NCI-H748 treated with DMSO at 0.1 percent for 48 hours (cell line): ENCODE measurements around the gene ALS2CL.

Experiments used
- DNase-seq: peaks from one replicate; lab custom pipeline; 2025; lab: John Stamatoyannopoulos, UW

ALS2CL gene

DNA sequence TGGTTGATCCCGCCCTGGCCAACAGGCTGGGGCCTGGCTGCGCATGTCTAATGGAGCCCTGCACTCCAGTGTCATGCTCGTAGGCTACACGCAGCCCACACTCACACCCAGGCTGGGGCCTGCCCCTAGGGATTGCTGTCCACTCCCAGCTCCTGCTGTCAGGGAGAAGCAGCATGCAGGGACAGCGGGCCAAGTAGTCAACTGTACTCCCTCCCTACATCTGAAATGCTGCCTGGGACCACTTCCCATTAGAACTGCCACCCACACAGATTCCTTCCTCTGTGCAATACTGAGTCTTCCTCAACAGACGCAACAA is 16.1 kb downstream of the ALS2CL start:
- DNase-seq = no peak

DNA sequence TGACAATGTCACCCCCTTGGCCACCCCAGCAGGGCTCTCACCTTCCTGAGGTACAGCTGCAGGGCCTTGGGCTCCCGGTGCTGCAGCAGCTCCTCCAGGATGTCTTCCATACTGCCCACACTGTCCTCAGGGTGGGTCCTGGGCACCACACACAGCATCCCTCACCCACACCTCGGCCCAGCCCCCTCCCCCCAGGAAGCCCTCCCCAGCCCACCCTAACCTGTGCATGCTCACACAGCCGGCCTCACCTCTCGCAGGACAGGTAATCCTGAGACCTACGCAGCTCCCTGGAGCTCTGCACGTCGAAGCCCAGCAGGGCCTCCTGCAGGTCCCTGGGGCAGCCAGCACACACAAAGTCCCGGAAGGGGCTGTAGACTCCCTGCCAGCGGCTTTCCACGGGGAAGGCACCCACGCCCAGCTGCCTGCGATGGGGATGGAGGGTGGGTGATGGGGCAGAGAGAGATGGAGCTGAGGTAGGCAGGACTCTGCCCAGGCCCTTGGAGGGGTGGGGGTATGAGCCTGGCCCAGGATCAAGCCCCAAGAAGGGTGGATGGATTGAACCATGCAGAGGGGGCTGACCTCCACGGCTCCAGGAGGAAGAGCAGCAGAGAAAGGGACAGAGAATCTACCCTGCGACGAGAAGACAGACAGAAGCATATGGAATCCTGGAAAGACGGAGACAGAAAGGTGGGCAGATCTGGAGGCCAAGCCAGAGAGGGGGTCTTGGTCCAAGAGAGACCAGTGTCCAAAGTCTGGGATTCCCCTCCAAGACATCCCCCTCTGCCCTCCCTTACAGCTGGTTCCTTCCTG is 16.7 kb downstream of the ALS2CL start:
- no peak for DNase-seq

DNA sequence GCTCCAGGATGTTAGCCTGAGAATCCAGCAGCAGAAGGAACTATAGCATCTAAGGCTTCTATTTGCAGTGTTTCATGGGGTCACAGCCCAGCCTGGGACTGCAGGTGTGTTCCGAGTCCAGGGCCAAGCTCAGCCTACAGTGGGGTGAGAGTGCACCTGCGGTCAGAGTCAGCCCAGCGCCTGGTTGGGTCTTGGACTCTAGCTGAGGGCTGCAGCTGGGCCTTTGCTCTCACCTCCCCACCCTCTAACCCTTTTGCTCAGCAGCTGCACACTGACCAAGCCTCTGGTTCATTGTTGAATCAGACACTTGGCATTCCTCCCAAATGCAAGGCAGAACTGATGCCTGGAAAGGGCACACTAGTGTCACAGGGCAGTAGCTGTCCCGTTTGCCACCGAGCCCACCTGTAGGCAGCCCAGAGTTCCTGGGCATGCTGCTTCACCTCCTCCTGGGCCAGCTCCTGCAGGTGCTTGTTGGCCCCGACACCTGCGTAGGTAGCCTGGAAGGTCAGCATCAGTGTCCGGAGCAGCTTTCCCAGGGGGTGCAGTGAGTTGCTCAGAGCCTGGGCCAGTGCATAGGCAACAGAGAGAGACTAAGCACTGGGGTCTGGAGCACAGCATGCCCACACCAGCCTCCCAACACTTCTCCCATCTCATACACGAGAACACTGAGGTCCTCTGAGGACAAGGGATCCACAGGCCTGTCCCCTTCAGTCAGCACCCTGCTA is 17.5 kb downstream of the ALS2CL start:
- DNase-seq = no peak

DNA sequence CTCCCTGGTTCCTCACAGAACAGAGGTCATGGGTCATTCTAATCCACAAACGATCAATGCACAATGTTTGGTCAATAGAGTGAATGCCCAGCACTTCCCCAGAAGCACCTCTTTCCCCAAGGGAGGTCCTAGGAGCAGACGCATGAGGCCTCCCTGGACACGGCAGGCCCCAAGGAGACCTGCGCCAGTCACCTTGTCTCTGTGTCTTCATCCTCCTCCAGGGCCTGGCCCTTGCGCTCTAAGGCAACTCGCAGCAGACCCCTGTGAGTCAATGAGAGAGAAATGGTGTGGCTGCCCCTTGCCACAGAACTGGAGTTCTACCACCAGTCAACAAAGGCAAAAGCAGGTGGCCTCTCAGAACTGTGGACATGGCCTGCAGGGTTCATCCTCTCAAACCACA is 18.1 kb downstream of the ALS2CL start:
- DNase-seq = no peak

DNA sequence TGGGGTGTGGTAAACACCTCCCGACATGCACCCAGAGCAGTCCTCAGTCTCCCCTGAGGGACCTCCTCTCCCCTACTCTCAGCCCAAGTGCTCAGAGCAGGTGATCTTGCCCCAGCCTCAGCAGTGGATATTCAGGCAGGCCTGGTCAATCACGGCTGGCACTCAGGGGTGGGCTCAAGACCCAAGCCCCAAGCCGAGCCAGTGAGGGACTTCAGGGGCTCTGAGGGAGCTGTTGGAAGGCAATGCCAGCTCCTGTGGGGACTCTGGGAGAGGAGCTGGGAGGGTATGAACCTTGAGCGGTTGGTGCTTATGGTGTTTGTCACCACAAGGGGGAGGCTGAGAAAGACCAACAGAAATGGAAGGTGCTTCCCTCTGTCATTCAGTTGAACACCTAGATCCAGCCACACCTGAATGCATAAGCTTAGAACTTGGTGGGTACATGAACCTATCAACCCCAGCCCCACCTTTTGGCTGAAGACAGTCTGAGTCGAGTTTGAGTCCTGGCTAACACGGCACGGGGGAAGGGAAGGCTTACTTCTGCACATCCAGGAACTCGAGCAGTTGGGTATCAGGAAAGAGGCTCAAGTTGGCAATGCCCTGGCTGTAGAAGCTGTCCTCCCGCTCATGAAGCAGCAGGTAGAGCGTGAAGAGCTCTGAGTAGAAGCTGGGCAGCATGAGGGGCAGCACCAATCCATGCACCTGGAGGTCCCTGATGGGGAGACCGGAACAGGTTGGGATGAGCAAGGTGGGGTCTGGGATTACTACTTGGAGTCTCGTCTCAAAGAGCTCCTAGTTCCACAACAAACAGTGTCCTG is 19.2 kb downstream of the ALS2CL start:
- DNase-seq = no peak

DNA sequence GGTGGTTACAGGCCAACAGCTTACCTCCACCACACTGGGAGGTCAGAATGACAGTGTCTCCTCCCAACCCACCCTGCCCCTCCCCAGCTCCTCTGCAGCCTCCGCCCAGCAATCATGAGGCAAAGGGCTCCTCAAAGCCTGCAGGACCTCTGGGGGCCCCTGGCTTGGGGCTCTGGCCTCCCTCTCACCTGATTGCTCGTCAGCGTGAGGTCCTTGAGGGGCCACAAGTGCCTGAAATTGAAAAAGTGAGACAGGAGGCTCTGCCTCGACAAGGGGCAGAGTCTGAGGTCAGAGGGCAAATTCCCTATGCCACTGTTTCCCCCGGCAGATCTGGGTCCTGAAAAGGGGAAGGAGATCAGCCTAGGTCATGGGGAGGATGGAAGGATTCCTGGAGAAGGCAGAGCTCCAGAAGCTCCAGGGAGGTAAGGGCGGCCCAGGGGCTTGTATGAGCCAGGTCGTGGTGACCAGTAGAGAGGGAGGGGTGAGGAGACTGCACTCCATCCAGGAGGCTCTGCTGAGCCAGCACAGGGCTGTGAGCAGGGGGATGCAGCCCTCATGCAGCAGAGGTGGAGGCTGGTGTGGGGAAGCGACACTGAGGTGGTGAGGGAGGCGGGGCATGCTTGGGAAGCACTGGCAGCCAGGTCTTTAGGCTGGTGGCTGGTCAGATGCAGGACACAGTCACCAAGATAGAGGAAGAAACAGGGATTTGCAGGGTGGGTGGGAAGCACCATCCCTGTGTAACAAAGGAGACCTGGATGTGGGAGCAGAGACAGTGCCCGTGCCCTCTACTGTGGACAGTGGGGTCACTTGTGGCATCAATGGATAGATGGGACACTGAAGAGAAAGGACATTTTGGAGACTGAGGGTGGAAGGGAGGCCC is 20.1 kb downstream of the ALS2CL start:
- DNase-seq = no peak

DNA sequence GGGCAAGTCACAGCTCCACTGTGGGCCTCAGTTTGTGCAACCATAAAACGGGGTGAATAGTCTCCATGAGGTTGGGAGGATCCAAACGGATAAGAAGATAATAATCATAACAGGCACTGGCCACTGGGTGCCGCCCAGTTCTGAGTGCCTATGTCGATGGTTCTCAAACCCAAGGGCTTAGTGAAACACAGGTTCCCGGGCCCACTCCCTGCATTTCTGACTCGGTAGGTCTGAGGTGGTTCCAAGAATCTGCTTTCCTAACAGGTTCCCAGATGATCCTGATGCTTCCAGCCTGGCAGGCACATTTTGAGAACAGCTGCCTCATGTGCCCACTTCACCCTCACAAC is 21.2 kb downstream of the ALS2CL start:
- DNase-seq = no peak

DNA sequence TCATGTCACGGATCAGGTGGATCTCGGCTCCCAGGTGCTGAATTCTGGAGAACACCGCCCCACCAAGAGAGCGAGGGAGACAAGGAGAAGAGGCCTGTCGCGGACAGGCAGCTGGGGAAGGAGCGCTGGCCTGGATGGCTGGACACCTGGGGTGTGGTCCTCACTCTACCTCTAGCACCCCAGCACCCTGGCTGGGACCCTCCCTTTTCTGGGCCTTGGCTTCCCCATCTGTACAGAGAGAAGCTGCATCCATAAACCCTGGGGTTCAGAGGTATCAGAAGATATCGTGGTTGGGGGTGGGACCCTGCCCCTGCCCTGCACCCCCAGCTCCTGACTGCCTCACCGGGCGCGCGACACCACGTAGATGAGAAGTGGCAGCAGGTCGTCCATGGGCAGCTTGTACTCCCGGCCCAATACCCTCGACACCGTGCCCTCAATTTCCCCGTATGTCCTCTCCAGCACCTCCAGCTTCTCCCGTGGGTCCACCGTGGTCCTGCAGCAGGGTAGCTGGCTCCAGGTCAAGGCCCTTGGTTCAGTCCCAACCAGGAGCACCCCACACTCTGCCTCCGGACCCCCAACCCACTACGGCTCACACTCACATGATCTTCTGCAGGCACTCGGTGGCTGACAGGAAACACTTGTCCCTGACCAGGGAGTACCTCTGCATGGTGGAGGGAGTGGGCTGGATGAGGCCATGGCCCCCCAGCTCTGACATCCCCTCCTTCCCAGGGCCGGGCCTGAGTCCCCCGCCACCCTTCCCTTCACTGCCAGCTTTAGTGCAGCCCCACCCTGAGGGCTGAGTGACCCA is 21.7 kb downstream of the ALS2CL start:
- DNase-seq = no peak

DNA sequence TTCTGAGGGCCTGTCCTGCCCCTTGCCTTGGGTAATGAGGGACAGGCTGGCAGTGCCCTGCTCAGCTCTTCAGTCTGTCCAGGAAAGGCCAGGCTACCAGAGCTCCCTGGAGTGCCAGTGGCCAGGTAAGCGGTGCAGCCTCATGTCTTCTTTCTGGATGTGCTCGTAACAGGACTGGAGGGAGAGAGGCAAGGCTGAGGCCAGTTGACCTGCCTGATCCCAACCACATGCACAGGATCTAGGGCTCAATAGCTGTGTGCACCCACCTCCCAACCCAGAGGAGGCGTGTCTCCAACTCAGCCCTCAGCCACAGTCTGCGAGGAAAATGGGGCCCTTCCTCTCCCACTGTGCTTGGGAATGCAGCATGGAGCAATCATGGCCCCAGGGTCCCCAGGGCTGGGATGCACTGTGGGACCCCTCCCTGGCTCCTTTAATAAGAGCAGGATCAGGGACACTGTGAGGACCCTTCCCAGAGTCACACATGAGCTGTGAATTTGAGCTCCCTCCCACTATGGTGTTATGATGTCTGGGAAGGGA is 22.5 kb downstream of the ALS2CL start:
- no peak for DNase-seq

DNA sequence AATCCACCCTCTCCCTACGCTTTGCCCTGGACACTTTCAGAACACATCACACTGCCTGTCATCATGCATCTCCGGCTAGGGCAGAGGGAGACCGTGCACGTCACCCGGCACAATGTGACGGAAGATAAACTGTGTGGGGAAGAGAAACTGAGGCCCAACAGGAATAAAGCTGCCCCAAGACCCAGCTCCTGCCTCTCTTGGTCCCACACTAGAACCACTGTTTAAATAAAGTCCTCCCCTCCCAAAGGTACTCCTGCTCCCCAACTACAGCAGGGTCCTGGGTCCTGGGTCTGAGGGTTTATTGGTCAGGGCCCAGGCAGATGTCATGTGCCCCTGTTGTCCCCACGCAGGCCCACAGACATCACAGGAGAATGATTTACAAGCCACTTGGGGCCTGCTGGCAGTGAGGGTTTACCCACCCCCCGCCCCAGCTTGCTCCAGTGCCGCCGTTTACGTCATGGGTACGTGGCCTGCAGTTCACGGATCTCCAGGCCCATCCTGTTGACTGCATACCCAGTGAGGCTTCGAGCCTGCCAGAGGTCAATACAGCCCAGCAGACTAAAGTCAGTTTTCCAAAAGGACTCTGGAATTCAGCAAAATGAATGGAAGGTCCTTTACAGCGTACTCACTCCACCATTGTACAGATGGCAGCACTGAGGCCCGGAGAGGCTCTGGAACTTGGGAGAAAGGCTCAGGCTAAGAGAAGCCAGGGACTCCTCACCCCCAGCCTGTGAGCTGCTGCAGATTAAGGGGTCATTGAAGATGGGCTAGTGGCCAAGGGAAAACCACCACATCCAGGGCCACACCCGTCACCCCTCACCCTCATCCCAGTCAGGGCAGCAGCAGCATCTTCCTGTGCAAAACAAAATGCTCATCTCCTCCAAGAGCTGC is 23.2 kb downstream of the ALS2CL start:
- DNase-seq = no peak

DNA sequence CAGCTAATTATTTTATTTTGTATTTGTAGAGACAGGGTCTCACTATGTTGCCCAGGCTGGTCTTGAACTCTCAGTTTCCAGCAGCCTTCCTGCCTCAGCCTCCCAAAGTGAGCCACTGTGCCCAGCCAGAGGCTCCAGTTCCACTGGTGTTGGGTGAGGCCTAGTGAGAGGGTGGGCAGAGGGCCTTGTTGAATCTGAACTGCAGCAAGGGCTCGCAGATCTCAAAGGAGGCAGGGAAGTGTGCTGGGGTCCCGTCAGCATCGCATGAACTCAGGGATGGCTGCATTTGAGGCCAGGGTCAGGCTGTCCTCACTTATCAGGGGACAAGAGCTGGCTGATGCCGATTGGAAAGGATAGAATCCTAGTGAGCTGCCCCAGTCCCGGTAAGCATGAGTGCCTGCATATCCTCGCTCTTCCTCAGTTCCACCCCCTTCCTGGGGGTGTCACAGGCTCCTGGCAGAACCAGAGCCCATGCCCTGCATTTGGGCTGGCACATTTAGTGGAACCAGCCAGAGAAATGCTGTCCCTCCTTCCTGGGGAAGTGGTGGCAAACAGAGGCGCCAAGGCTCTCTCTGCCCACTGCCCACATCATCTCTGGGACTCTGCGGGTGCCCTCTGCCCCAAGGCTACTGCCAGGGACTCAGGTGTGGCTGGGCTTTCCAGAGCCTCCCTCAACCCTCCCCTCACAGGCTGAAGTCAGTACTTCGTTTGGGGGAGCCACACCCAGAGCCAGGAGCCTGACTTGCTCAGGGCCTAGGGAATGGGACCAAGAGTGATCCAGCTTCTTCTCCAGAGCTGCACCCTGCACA is 24.1 kb downstream of the ALS2CL start:
- DNase-seq = no peak

DNA sequence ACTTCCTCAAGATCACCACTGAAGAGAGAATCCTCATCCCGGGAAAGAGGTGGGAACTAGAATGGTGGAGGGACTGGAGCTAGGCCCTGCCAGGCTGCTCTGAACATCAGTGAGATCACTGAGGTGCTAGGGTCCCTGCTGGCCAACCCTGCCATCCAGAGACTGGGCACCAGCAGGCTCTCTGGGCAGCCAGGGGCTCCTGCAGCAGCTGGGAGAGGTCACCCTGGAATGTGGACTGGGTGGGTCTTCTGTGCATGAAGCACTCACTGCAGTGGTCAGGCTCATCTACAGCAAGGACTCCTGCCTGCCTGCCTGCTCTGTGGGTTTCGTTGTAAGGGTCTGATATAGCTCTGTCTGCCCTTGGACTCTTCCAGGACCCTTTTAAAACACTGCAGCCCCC is 24.9 kb downstream of the ALS2CL start:
- no peak for DNase-seq

DNA sequence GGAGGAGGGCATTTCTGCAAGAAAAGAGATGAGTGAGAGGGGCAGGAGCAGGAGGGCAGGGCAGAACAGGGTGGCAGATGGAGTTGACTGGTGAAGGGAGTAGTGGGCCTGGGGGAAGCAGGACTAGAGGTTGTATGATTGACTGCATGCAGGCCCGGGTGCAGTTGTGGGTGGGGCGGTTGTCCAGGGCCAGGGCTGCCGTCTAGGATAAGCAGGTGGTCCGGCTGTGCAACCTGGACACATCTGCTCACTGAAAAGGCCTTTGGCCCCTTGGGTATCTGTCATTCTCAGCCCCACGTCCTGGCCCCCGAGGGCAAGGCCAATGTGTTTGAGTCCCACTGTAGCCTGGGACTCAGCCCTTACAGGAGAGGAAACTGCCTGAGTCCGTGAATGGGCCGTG is 25.4 kb downstream of the ALS2CL start:
- no peak for DNase-seq

DNA sequence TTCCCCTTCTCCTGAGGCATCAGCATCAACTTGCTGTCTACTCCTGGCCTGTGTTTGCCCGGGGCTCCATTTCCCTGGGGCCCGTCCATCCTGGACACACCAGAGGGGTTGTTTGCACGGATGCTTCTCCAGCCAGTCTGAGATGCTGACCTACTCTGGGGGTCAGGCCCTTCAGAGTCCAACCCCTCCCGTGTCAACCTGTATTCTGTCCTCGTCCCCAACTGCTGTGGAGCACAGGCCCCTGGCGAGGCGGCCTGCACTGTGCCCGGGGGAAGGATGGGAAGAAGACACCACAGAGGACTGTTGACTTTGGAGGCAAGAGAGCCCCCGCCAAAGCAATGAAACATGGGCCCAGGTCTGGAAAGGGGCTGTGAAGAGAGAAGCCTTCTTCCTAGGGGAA is 25.8 kb downstream of the ALS2CL start:
- no peak for DNase-seq

DNA sequence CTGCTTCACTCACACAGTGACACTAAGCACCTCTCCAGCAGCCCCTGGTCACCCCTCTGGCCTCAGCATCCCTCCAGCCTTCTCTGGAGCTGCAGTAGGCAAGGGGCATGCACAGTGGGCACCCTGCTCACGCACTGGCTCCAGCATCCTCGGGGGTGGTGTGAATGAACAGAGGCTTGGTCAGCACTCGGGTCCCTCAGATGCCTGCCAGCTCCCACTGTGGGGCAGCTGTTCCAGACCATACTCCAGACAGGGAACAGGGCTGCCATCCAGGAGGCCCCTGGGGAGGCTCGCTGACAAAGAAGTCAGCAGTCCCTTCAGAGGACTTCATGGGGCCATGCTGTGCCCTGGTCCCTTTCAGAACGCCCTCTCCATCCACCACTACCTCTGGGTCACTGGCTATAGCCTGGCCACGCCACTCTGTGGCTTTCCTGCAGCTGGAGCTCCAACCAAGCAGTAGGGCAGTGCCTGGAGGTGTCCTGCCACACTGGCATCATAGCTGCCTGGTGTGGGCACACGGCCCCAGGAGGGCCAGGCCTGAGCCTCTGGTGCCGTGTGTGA is 26.3 kb downstream of the ALS2CL start:
- DNase-seq = no peak

DNA sequence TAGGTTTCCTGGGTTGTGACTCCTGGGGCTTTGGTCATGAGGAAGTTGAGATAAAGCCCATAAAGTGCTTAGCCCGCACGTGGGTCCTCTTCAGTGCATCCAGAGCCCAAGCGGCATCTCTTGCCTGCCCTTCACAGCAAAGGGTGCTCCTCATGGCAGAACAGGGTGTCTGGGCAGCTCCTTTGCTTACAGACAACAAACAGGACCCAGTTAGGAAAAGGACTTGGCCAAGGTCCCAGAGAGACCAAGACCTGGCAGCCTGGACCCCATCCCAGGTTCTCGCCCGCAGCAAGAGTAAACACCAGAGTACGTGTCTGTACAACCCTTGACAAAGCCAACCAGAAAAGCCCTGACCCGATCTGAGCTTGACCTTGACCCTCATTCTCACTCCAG is 27.0 kb downstream of the ALS2CL start:
- DNase-seq = no peak

DNA sequence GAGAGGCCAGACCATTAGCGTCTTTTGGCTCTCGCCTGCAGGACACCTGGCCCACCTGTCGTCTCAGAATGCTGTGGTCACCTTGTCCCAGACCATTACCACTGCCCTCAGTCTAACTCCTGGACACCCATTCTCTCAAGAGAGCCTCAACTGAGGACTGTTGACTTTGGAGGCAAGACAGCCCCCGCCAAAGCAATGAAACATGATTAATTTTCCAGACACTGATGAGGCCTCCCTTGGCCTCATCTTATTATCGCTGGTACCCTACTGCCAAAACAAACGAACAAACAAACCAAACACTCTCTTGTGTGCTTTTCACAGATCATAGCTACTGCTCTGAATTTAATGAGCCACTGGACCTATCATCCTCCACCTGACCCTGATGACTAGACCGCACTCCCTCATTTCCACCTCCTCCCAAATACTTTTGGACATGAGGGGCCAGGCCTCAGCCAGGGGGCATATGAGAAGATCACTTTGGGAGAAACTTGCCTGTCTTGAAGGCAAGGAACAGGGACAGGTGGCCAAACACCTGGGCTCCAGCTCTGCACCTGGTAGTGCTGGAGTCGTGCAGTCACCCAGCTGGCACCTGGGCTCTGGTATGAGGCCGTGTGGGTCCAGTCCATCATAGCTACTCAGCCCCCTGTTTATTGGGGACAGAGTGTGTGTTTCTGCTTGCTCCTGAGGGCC is 27.6 kb downstream of the ALS2CL start:
- peak; percentile 56 for DNase-seq
